ENCODE results near the gene CCND2. TPM values are rescaled to one million over a fixed set of nuclear protein-coding genes. Genes with fewer than 3 reads are reported as not detected.
A peak's percentile ranks its signal among the peaks of the same experiment; 100 is the strongest.

CCND2 gene
- total RNA-seq, 1 donor from 2014 or later: 283 TPM

GRCh38 chr12:4282103-4282891 lies 8.7 kb downstream of the CCND2 start:
- peaks cover 100% of the 10 kb centered on the region for H3K4me1 ChIP-seq
- H3K36me3 ChIP-seq: peaks cover 75% of the 10 kb centered on the region
- no peak for TF ChIP-seq CTCF (IDR thresholded peaks at IDR 0.05; ENCODE audit: borderline replicate concordance)
- no peaks in the 10 kb centered on the region for H3K9me3 ChIP-seq (replicated peaks)
- peak overlapping the region; percentile 97 for H3K27ac ChIP-seq (replicated peaks)
- no peaks in the 10 kb centered on the region for H3K27me3 ChIP-seq (ENCODE audit: low read depth)
- no peak overlapping the region for H3K4me3 ChIP-seq
- intact Hi-C loops (cut with micrococcal nuclease): no loop called here
- no peak for DNase-seq

GRCh38 chr12:4282892-4283511 lies 9.4 kb downstream of the CCND2 start:
- no peaks in the 10 kb centered on the region for H3K9me3 ChIP-seq (replicated peaks)
- TF ChIP-seq CTCF (IDR thresholded peaks at IDR 0.05; ENCODE audit: borderline replicate concordance): no peak
- peak overlapping the region; percentile 97 for H3K27ac ChIP-seq (replicated peaks)
- no peak for DNase-seq
- H3K27me3 ChIP-seq (ENCODE audit: low read depth): no peaks in the 10 kb centered on the region
- peaks cover 70% of the 10 kb centered on the region for H3K36me3 ChIP-seq
- H3K4me1 ChIP-seq: peaks cover 100% of the 10 kb centered on the region
- no peak overlapping the region for H3K4me3 ChIP-seq
- intact Hi-C loops (cut with micrococcal nuclease): no loop called here

DNA sequence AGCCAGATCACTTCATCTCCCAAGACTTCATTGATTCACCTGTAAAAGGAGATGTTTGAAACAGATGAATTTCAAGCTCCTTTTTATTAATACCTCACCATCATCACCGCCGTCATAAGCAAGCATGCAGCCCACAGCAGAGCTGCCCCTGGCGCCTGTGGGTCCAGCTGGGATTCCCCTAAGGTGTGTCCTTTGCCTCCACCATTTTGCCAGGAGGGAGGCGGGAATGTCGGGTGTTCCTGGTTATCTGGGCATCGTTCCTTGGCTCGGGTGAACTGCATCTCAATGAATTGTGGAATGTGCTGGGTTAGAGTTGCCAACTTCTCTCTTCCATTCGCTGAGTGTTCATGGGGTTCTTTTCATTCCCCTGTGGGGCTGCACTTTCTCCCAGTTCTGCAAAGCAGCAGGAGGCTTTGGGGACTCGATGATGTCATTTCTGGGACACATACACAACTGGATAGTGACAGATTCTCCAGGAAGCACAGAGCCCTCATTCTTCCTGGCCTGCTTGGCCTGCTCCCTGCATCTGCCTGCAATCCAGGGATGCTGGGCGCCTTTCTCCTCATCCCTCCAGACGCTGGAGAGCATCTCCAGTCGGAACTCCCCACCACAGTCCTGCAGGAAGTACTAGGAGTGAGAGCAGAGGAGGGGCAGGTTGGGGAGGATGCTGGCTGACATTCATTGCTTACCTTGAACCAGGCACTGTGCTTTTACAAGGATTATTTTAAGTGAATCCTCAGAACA lies 10.1 kb downstream of the CCND2 start:
- intact Hi-C loops (cut with micrococcal nuclease): no loop called here
- no peak for TF ChIP-seq CTCF (IDR thresholded peaks at IDR 0.05; ENCODE audit: borderline replicate concordance)
- peaks cover 100% of the 10 kb centered on the region for H3K4me1 ChIP-seq
- H3K27ac ChIP-seq (replicated peaks): peak overlapping the region; percentile 97
- H3K36me3 ChIP-seq: peaks cover 75% of the 10 kb centered on the region
- H3K9me3 ChIP-seq (replicated peaks): no peaks in the 10 kb centered on the region
- DNase-seq: no peak
- no peaks in the 10 kb centered on the region for H3K27me3 ChIP-seq (ENCODE audit: low read depth)
- no peak overlapping the region for H3K4me3 ChIP-seq

DNA sequence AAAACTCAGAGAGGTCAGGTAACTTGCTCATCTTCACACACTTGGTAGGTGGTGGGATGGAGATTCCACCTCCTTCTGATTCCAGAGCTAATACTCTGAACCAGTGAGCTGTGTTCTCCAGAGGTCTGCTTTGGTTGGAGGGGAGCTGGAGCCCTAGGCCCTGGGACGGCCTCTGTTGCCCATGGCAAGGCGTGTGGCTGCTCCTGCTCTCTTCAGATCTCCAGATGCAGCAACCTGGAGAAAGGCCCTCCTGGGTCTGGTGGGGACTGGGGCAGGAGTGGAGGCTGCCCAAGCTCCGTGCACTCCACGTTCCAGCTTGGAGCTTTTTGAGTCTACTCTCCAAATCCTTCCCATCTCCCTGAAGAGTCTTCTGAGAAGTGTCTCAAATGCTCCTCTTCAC lies 10.7 kb downstream of the CCND2 start:
- Histone ChIP-seq H3K4me1 (peaks cover 100% of the 10 kb centered on the region), H3K4me3 (no peak overlapping the region), H3K36me3 (peaks cover 75% of the 10 kb centered on the region), H3K27me3 (ENCODE audit: low read depth) (no peaks in the 10 kb centered on the region), H3K27ac (replicated peaks) (peak overlapping the region; percentile 24), H3K9me3 (replicated peaks) (no peaks in the 10 kb centered on the region)
- no peak for TF ChIP-seq CTCF (IDR thresholded peaks at IDR 0.05; ENCODE audit: borderline replicate concordance)
- intact Hi-C loops (cut with micrococcal nuclease): no loop called here
- no peak for DNase-seq

GRCh38 chr12:4285070-4285469 lies 11.5 kb downstream of the CCND2 start:
- intact Hi-C loops (cut with micrococcal nuclease): no loop called here
- H3K9me3 ChIP-seq (replicated peaks): no peaks in the 10 kb centered on the region
- no peak for TF ChIP-seq CTCF (IDR thresholded peaks at IDR 0.05; ENCODE audit: borderline replicate concordance)
- no peak overlapping the region for H3K4me3 ChIP-seq
- H3K27me3 ChIP-seq (ENCODE audit: low read depth): no peaks in the 10 kb centered on the region
- peaks cover 75% of the 10 kb centered on the region for H3K36me3 ChIP-seq
- DNase-seq: no peak
- peak overlapping the region; percentile 24 for H3K27ac ChIP-seq (replicated peaks)
- H3K4me1 ChIP-seq: peaks cover 100% of the 10 kb centered on the region

Measured in left ventricle myocardium inferior (tissue), 1 donor.